HG03108 (cell line): Measurements from ENCODE around the gene GPRASP3.

Experiments
- ATAC-seq: cut with Tn5 transposase; IDR thresholded peaks from one replicate; pipeline ENCODE4 v1.9.1; 2021; ENCODE audit warnings: moderate library complexity; ENCODE audit not compliant: unreplicated experiment

The GPRASP3 gene

DNA sequence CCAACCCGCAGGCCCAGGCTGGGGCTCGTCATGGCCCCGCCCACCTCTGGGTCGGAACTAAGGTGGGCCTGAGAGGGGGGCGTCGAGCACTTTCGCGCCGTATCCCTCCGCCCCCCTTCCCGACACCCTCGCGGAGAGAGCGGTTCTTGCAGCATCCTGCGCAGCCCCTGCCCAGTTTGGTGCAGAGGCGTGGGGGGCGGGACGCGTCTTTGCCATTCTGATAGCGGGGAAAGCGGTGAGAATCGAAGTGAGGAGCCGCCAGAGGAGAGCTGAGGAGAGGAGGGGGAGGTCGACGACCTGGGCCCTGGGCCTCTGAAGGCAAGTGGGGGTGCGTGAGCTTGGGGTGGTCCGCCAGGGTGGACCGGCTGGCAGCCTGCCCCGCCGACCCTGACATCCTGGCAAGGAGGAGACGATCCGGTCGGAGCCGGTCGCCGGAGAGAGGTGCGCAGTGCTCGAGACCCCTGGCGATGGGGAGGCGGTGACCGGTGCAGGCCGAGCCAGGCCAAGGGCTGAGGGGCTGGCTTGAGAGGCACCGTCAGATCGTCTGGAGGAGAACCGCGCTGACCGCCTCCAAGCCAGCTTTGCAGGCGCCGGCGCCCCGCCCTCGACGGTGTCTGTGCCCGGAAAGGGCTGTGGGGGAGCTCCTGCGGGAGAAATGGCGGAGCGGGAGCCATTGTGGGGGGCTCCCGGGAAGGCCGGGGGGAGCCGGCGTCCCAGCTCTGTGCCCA, 25.5 kb downstream of the GPRASP3 start:
- no peak for ATAC-seq

DNA sequence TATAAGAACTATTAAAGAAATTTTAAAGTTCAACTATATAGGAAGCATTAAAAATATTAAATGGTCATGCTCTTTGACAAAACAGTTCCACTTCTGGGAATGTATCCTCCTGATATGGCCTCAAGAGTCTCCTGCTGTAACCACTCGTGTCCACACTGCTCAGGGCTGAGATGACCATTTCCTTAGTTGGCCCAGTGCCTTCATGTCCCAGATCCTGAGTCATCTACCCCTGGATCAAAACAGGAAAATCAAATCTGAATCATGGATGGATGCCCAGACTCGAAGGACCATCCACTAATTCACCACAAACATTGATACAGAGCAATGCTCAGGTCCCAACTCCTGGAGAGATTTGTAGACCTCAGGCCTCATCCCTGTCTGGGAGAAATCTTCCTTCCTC, 44.7 kb downstream of the GPRASP3 start:
- ATAC-seq, result no peak

- no peak for ATAC-seq
Observed at GRCh38 chrX:102765809-102766208, 45.3 kb downstream of the GPRASP3 start.

DNA sequence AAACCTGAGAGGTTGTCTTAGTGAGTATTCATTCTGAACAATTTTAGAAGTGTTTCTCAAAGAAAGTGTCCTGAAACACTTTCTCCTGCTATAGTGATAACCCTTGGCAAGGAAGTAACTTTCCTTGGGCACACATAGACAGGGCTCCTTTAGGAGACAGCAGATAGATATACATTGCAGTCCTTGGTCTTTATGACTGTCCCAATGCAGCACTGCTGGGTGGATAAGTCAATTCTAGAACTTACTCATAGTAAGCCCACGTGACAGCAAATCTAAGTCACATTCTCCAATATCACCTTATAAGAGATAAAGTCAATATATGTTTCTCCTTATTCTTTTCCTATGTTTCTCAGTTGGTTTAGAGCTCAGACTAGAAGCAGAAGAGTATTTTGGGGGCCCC, 46.7 kb downstream of the GPRASP3 start:
- ATAC-seq, result no peak

- peak; percentile 83 for ATAC-seq
Observed at GRCh38 chrX:102768987-102769761, 48.6 kb downstream of the GPRASP3 start.
